SK-N-SH (cell line): ENCODE results near the gene ATG7. TPM values are rescaled to one million over a fixed set of nuclear protein-coding genes. Genes with fewer than 3 reads are reported as not detected.

ENCODE experiments used
- CTCF ChIP-seq: fragments of 200-600 bp; sonication (generic); IDR thresholded peaks from 2 replicates; pipeline ENCODE4 v1.6.1; 2017; ENCODE audit warnings: antibody characterized with exemption, mild to moderate bottlenecking, moderate library complexity
- ELF1 ChIP-seq: IDR thresholded peaks from 2 replicates; pipeline ENCODE4 v1.4.0; 2012
- EP300 ChIP-seq, 2 experiments: IDR thresholded peaks; 2 replicates each; pipeline versions ENCODE4 v1.4.0 to v1.6.1; 2012; ENCODE audit warnings: borderline replicate concordance in 1 of 2, low read depth in 1 of 2, low read length in 1 of 2
- FOSL2 ChIP-seq: IDR thresholded peaks from 2 replicates; pipeline ENCODE4 v1.4.0; 2012; ENCODE audit warnings: low read depth, mild to moderate bottlenecking, moderate library complexity, borderline replicate concordance
- FOXJ3 ChIP-seq: sonication (generic); formaldehyde crosslinking; IDR thresholded peaks from 2 replicates; pipeline ENCODE4 v1.5.1; 2020; ENCODE audit warnings: mild to moderate bottlenecking, missing genetic modification reagents
- FOXM1 ChIP-seq: IDR thresholded peaks from 2 replicates; pipeline ENCODE4 v1.4.0; 2012; ENCODE audit warnings: low read depth, mild to moderate bottlenecking
- GABPA ChIP-seq: IDR thresholded peaks from 2 replicates; pipeline ENCODE4 v1.4.0; 2012; ENCODE audit warnings: low read depth, mild to moderate bottlenecking
- GATA2 ChIP-seq: sonication (generic); formaldehyde crosslinking; IDR thresholded peaks from 2 replicates; pipeline ENCODE4 v1.5.0; 2020; ENCODE audit warnings: mild to moderate bottlenecking, missing genetic modification reagents
- JUND ChIP-seq: IDR thresholded peaks from 2 replicates; pipeline ENCODE4 v1.4.0; 2012
- MAX ChIP-seq: IDR thresholded peaks from 2 replicates; pipeline ENCODE4 v1.4.0; 2012; ENCODE audit warnings: low read depth
- MEF2A ChIP-seq: IDR thresholded peaks from 2 replicates; pipeline ENCODE4 v1.4.0; 2012; ENCODE audit warnings: low read depth, borderline replicate concordance
- NFIC ChIP-seq: IDR thresholded peaks from 2 replicates; pipeline ENCODE4 v1.4.0; 2012; ENCODE audit warnings: borderline replicate concordance
- PBX3 ChIP-seq: IDR thresholded peaks from 2 replicates; pipeline ENCODE4; 2012
- RAD21 ChIP-seq: IDR thresholded peaks from 2 replicates; pipeline ENCODE4 v1.6.1; 2012; ENCODE audit warnings: mild to moderate bottlenecking, low read length
- RCOR1 ChIP-seq: fragments of 150-350 bp; IDR thresholded peaks from 2 replicates; pipeline ENCODE4 v1.6.1; 2017; ENCODE audit warnings: antibody characterized with exemption, low read length
- RFX5 ChIP-seq: IDR thresholded peaks from 2 replicates; pipeline ENCODE4 v1.6.1; 2012; ENCODE audit warnings: mild to moderate bottlenecking, improper control_type of control experiment, low read length
- RXRA ChIP-seq: IDR thresholded peaks from 2 replicates; pipeline ENCODE4 v1.4.0; 2012; ENCODE audit warnings: low read depth, mild to moderate bottlenecking, borderline replicate concordance
- SIN3A ChIP-seq: IDR thresholded peaks from 2 replicates; pipeline ENCODE4 v1.6.1; 2012; ENCODE audit warnings: low read depth, mild to moderate bottlenecking, low read length, moderate library complexity, borderline replicate concordance
- TAF1 ChIP-seq: IDR thresholded peaks from 2 replicates; pipeline ENCODE4 v1.6.1; 2012; ENCODE audit warnings: low read depth, mild to moderate bottlenecking, low read length, moderate library complexity, borderline replicate concordance
- TEAD4 ChIP-seq: IDR thresholded peaks from 2 replicates; pipeline ENCODE4 v1.4.0; 2012; ENCODE audit warnings: mild to moderate bottlenecking, borderline replicate concordance; ENCODE audit not compliant: insufficient read depth
- USF1 ChIP-seq: IDR thresholded peaks from 2 replicates; pipeline ENCODE4 v1.4.0; 2012; ENCODE audit warnings: low read depth, borderline replicate concordance
- USF2 ChIP-seq: fragments of 150-350 bp; IDR thresholded peaks from 2 replicates; pipeline ENCODE4 v1.6.1; 2017; ENCODE audit warnings: antibody characterized with exemption, low read length, low read depth, borderline replicate concordance
- polyA plus RNA-seq, 3 experiments: library from polyadenylated mRNA; depleted of rRNA; stranded (reverse); fragments of >200 nt; gene quantifications; 2 replicates each; pipeline ENCODE4 v1.2.3, GENCODE V29; 2012

ATG7 gene
- polyA plus RNA-seq, 1 of the 3 experiments (the other 2 are of a cell fraction), result 29.5 TPM

GRCh38 chr3:11386465-11387113 lies 114.4 kb downstream of the ATG7 start (continued):
- TF ChIP-seq RCOR1, result no peak
- no peak; the same call in 1 of the 2 replicates for TF ChIP-seq USF2
- TF ChIP-seq NFIC, result peak; percentile 89
- no peak for TF ChIP-seq TAF1
- TF ChIP-seq FOSL2, result peak; percentile 26; the same call in 1 of the 2 replicates
- TF ChIP-seq ELF1, result no peak
- TF ChIP-seq MEF2A, result 0 out of 2 replicates have a peak, but pooled peaks have one; percentile 39
- no peak for TF ChIP-seq RAD21
- TF ChIP-seq SIN3A, result no peak
- no peak for TF ChIP-seq TEAD4
- no peak for TF ChIP-seq RXRA
- TF ChIP-seq GABPA, result no peak
- no peak; the same call in 1 of the 2 replicates for TF ChIP-seq JUND
- TF ChIP-seq EP300 (IDR thresholded peaks at IDR 0.05; ENCODE audit: borderline replicate concordance in 1 of 2, low read depth in 1 of 2, low read length in 1 of 2), result peak in 1 of 2 experiments; percentile 72; a peak in 1 of 4 replicates
- TF ChIP-seq PBX3, result peak; percentile 76
- no peak for TF ChIP-seq USF1
- TF ChIP-seq FOXJ3 (CRISPR knock-in tag), result no peak
- no peak for TF ChIP-seq FOXM1
- TF ChIP-seq MAX, result no peak
- TF ChIP-seq RFX5, result no peak
- 0 out of 2 replicates have a peak, but pooled peaks have one; percentile 13 for TF ChIP-seq GATA2 (CRISPR knock-in tag)
- no peak for TF ChIP-seq CTCF
